Measurements from ENCODE around the gene SLC9C1. TPM values are rescaled to one million over a fixed set of nuclear protein-coding genes. Genes with fewer than 3 reads are reported as not detected.
A peak's percentile ranks its signal among the peaks of the same experiment; 100 is the strongest.

The SLC9C1 gene
- total and polyA plus RNA-seq, 2 of the 4 experiments (the other 2 are of a cell fraction), result not detected

DNA sequence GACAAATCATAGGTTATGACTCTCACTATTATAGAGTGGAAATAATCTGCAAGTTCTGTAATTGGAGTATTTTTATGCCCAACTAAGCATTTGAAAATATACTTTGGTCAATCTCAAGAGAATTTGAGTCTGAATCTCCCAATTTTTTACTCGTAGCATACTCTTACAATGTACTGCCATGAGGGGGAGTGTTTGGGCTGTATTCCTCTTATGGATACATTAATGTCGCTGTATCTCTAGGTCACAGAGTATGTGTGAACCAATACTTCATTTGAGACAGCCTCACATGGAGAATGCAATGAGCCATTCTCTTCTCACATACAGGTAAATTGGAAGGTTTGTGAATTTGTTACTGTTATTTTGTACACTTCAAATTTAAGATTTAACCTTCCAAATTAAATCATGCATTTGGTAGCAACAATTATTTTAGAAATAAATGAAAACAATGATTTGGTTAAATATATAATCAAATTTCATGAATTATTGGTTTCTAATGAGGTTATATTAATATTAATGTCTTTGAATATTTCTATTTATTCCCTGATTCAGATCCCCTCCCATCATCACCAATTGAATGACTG lies 33.4 kb upstream of the SLC9C1 start:
- Histone ChIP-seq H3K56ac (ENCODE audit: extremely low read depth, insufficient read depth, low read length) (no peak overlapping the region), H4K8ac (ENCODE audit: low read depth in 2 of 2, low read length in 2 of 2) (no peak overlapping the region), H2BK15ac (ENCODE audit: low read depth, low read length) (no peak overlapping the region), H2AFZ (replicated peaks; ENCODE audit: low read length, poor library complexity) (no peak overlapping the region), H3K23ac (ENCODE audit: low read depth, low read length) (no peak overlapping the region), H3K4me1 (ENCODE audit: control insufficient read depth, insufficient read depth, low read length) (no peaks in the 10 kb centered on the region), H3K27ac (ENCODE audit: insufficient read depth, low read length) (no peak overlapping the region), H4K5ac (ENCODE audit: low read depth, low read length) (no peak overlapping the region), H3K36me3 (ENCODE audit: control insufficient read depth, insufficient read depth, low read length) (no peaks in the 10 kb centered on the region), H3K9me3 (ENCODE audit: control insufficient read depth, insufficient read depth, low read length) (no peaks in the 10 kb centered on the region), H3K4me3 (ENCODE audit: insufficient read depth, low read depth, low read length) (no peak overlapping the region), H3K27me3 (ENCODE audit: control insufficient read depth, insufficient read depth, low read length) (peaks cover 5% of the 10 kb centered on the region; the same call in 1 of the 2 replicates), H4K20me1 (ENCODE audit: insufficient read depth, low read length) (no peaks in the 10 kb centered on the region), H3K4me2 (ENCODE audit: low read depth, low read length) (no peak overlapping the region), H2AK5ac (ENCODE audit: low read depth, low read length) (no peak overlapping the region), H2BK5ac (ENCODE audit: low read depth, low read length, poor library complexity, severe bottlenecking) (no peak overlapping the region), H2BK20ac (ENCODE audit: low read depth, low read length) (no peak overlapping the region), H3K9me1 (ENCODE audit: insufficient read depth, low read length) (no peaks in the 10 kb centered on the region), H4K91ac (ENCODE audit: insufficient read depth, low read depth, low read length) (no peak overlapping the region), H3K18ac (ENCODE audit: low read depth, low read length) (no peak overlapping the region), H3K9ac (ENCODE audit: low read depth, low read length) (no peak overlapping the region), H2AK9ac (replicated peaks; ENCODE audit: low read depth, low read length, poor library complexity) (no peak overlapping the region), H2BK120ac (ENCODE audit: low read depth, low read length) (no peak overlapping the region), H3K79me1 (ENCODE audit: low read depth in 1 of 2, low read length in 2 of 2) (no peaks in the 10 kb centered on the region), H3K4ac (ENCODE audit: low read depth, low read length) (no peak overlapping the region), H3K14ac (replicated peaks; ENCODE audit: low read depth, low read length) (no peak overlapping the region)
- TF ChIP-seq, protein P1, sequence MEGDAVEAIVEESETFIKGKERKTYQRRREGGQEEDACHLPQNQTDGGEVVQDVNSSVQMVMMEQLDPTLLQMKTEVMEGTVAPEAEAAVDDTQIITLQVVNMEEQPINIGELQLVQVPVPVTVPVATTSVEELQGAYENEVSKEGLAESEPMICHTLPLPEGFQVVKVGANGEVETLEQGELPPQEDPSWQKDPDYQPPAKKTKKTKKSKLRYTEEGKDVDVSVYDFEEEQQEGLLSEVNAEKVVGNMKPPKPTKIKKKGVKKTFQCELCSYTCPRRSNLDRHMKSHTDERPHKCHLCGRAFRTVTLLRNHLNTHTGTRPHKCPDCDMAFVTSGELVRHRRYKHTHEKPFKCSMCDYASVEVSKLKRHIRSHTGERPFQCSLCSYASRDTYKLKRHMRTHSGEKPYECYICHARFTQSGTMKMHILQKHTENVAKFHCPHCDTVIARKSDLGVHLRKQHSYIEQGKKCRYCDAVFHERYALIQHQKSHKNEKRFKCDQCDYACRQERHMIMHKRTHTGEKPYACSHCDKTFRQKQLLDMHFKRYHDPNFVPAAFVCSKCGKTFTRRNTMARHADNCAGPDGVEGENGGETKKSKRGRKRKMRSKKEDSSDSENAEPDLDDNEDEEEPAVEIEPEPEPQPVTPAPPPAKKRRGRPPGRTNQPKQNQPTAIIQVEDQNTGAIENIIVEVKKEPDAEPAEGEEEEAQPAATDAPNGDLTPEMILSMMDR (conservative IDR thresholded peaks at IDR 0.05; ENCODE audit: low read depth, low read length), result peak; percentile 91
- TF ChIP-seq MAZ (IDR thresholded peaks at IDR 0.05; ENCODE audit: borderline replicate concordance, low read depth, low read length) (no peak), RAD21 (IDR thresholded peaks at IDR 0.05; ENCODE audit: low read length) (peak; percentile 91), SMC3 (IDR thresholded peaks at IDR 0.05; ENCODE audit: low read depth, low read length) (peak; percentile 96), BHLHE40 (IDR thresholded peaks at IDR 0.05; ENCODE audit: low read depth, low read length) (no peak), FOS (IDR thresholded peaks at IDR 0.05; ENCODE audit: low read depth, low read length) (no peak)
- no CpG with 5 or more reads among the region's 2 CpGs for WGBS, 2 experiments (ENCODE audit: extremely low coverage in 2 of 2, insufficient read length in 1 of 2)
- ChIA-PET POLR2A (ENCODE audit: unreplicated experiment) (no interaction called here), CTCF (interaction anchor here (1.0 to 1.2 kb wide), 4 partner anchors 34 to 193 kb away, joined by 3 read pairs; partner anchors contain the start of gene SLC9C1)
- dilution Hi-C loops (cut with HindIII; ENCODE audit: low sequenced_read_pairs, unreplicated experiment) (no loop called here), intact Hi-C loops (cut with micrococcal nuclease) (loop anchor here (1.0 to 2.0 kb wide), 3 partner anchors 110 to 215 kb away; no protein-coding TSS in a partner anchor), in situ Hi-C loops (cut with MboI; ENCODE audit: low sequenced_read_pairs) (no loop called here)
- ATAC-seq (ENCODE audit: low read depth) (peak; percentile 91), DNase-seq (peak; percentile 68)
- no TSS peak for BruUV-seq (replicated peaks)

All from IMR-90 (cell line).